ENCODE measurements around the gene BLOC1S3.

The BLOC1S3 gene

GRCh38 chr19:45202637-45203036 is 24.1 kb downstream of the BLOC1S3 start:
- Histone ChIP-seq H3K4me3 (ENCODE audit: low read length) (no peak overlapping the region), H3K36me3 (ENCODE audit: insufficient read depth, low read depth, low read length) (no peaks in the 10 kb centered on the region), H3K9me3 (ENCODE audit: insufficient read depth, low read depth, low read length) (no peaks in the 10 kb centered on the region), H3K9ac (ENCODE audit: low read depth, low read length) (no peak overlapping the region), H3K27ac (ENCODE audit: low read length) (no peak overlapping the region), H3K4me1 (ENCODE audit: insufficient read depth, low read length) (no peaks in the 10 kb centered on the region), H3K27me3 (ENCODE audit: insufficient read depth, low read length) (no peaks in the 10 kb centered on the region)

DNA sequence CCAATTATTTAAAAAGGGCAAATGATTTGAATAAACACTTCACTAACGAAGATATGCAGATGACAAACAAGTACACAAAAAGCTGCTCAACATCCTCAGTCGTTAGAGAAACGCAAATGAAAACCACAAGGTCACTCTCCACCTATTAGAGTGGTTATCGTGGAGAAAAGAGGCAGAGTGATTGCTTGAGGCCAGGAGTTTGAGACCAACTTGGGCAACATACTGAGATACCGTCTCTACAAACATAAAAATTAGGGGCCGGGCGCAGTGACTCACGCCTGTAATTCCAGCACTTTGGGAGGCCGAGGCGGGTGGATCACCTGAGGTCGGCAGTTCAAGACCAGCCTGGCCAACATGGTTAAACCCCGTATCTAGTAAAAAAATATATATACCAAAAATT is 27.2 kb downstream of the BLOC1S3 start:
- H3K9me3 ChIP-seq (ENCODE audit: insufficient read depth, low read depth, low read length): no peaks in the 10 kb centered on the region
- H3K9ac ChIP-seq (ENCODE audit: low read depth, low read length): no peak overlapping the region
- no peak overlapping the region for H3K4me3 ChIP-seq (ENCODE audit: low read length)
- H3K27ac ChIP-seq (ENCODE audit: low read length): no peak overlapping the region
- H3K4me1 ChIP-seq (ENCODE audit: insufficient read depth, low read length): no peaks in the 10 kb centered on the region
- H3K36me3 ChIP-seq (ENCODE audit: insufficient read depth, low read depth, low read length): no peaks in the 10 kb centered on the region
- peaks cover 3% of the 10 kb centered on the region; the same call in 1 of the 2 replicates for H3K27me3 ChIP-seq (ENCODE audit: insufficient read depth, low read length)

DNA sequence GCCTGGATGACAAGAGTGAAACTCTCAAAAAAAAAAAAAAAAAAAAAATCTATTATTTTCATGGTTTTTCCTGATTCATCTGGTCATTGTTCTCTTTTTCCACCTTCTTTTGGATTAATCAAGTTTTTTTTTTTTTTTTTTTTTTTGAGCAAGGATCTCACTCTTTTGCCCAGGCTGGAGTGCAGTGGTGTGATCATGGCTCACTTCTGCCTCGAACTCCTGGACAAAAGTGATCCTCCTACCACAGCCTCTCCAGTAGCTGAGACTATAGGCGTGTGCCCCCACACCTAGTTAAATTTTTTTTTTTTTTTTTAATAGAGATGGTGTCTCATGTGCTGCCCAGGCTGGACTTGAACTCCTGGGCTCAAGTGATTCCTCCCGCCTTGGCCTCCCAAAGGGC is 27.7 kb downstream of the BLOC1S3 start:
- Histone ChIP-seq H3K27me3 (ENCODE audit: insufficient read depth, low read length) (peaks cover 4% of the 10 kb centered on the region; the same call in 1 of the 2 replicates), H3K9me3 (ENCODE audit: insufficient read depth, low read depth, low read length) (no peaks in the 10 kb centered on the region), H3K27ac (ENCODE audit: low read length) (no peak overlapping the region)

DNA sequence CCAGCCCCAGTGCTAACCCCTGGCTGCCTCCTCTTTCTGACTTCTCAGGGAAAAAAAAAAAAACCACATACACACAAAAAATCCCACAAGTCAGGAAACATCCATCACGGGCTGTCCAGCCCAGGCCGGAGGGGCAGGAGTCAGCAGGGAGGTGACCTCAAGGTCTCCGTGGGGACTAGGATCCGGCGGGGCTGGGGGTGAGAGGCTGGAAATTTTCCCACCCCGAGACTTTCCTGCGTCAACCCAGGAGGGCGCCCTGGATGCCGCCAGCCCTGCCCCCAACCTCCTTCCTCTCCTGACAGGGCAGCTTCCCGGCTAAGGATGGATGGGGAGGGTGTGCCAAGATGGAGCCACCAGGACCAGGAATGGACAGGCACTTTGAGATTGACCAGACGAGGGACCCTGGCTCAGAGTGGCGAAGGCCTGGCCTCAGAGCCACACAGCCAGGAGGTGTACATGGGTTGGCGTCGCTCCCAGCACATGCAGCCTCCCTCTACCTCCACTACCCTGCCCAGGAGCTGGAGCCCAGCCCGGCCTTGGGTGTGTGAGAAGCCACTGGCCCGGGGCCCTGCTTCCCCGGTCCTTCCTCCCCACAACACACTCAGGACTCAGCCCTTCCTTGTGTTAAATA is 33.3 kb downstream of the BLOC1S3 start:
- H3K9ac ChIP-seq (ENCODE audit: low read depth, low read length): no peak overlapping the region
- peaks cover 34% of the 10 kb centered on the region for H3K27me3 ChIP-seq (ENCODE audit: insufficient read depth, low read length)
- no peak overlapping the region for H3K4me3 ChIP-seq (ENCODE audit: low read length)
- H3K4me1 ChIP-seq (ENCODE audit: insufficient read depth, low read length): no peaks in the 10 kb centered on the region; the same call in 1 of the 2 replicates
- no peaks in the 10 kb centered on the region for H3K36me3 ChIP-seq (ENCODE audit: insufficient read depth, low read depth, low read length)
- no peaks in the 10 kb centered on the region for H3K9me3 ChIP-seq (ENCODE audit: insufficient read depth, low read depth, low read length)
- H3K27ac ChIP-seq (ENCODE audit: low read length): no peak overlapping the region

More for the DNA sequence above, 27.7 kb downstream of the BLOC1S3 start:
- no peak overlapping the region for H3K9ac ChIP-seq (ENCODE audit: low read depth, low read length)
- H3K4me1 ChIP-seq (ENCODE audit: insufficient read depth, low read length): no peaks in the 10 kb centered on the region
- H3K36me3 ChIP-seq (ENCODE audit: insufficient read depth, low read depth, low read length): no peaks in the 10 kb centered on the region
- H3K4me3 ChIP-seq (ENCODE audit: low read length): no peak overlapping the region

DNA sequence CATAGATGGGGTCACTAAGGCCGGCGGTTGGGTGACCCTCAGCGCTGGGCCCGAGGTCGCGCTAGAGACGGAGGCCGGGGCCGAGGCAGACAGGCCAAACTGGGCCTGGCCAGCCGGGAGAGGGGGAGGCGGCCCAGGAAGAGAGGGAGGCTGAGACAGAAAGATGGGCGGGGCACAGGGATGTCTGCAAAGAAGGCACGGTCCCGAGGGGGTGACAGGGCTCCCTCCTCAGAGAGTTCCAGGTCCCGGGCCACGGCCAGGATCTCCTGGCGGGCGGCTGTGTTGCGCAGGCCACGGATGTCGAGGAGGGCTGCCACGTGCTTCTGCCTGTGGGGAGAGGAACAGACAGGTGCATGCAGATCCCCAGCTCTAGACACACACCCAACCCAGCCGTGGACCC is 34.4 kb downstream of the BLOC1S3 start:
- no peaks in the 10 kb centered on the region for H3K9me3 ChIP-seq (ENCODE audit: insufficient read depth, low read depth, low read length)
- H3K36me3 ChIP-seq (ENCODE audit: insufficient read depth, low read depth, low read length): no peaks in the 10 kb centered on the region
- H3K4me3 ChIP-seq (ENCODE audit: low read length): no peak overlapping the region
- H3K27me3 ChIP-seq (ENCODE audit: insufficient read depth, low read length): peaks cover 46% of the 10 kb centered on the region
- H3K9ac ChIP-seq (ENCODE audit: low read depth, low read length): no peak overlapping the region
- H3K4me1 ChIP-seq (ENCODE audit: insufficient read depth, low read length): peaks cover 3% of the 10 kb centered on the region; the same call in 1 of the 2 replicates
- H3K27ac ChIP-seq (ENCODE audit: low read length): no peak overlapping the region

DNA sequence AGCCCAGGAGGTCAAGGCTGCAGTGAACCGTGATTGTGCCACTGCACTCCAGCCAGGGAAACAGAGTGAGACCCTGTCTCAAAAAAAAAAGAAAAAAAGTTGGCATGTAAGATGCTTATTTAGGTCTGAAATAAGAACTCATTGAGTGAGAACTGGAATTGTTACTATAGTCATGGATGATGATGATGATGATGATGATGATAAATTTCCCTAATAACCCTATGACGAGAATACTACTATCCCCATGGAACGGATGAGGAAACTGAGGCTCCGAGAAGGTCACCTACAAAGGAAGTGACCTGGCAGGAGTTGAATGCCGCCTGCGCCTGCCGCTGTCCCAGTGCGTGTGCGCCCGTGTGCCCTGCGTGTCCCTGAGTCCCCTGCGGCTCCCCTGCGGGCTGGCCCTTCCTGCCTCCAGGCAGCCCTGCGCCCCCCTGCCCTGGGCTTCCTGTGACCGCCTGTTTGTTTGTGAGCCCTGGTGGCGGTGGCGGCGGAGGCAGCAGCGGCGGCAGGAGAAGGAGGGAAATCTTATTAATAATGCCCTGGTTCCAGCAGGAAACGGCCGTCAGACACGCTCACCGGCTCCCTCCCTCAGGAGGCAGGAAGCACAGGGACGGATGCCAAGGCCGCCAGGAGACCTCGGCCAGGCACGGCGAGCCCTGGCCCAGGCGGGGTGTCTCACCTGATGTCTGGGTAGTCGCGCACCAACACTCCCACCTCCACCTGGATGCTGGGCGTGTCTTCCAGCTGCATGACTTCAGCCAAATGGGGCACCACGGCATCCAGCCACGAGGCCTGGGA is 37.0 kb downstream of the BLOC1S3 start:
- no peak overlapping the region for H3K27ac ChIP-seq (ENCODE audit: low read length)
- H3K9me3 ChIP-seq (ENCODE audit: insufficient read depth, low read depth, low read length): no peaks in the 10 kb centered on the region
- peaks cover 62% of the 10 kb centered on the region for H3K27me3 ChIP-seq (ENCODE audit: insufficient read depth, low read length)
- peaks cover 6% of the 10 kb centered on the region; the same call in 1 of the 2 replicates for H3K4me1 ChIP-seq (ENCODE audit: insufficient read depth, low read length)
- no peaks in the 10 kb centered on the region for H3K36me3 ChIP-seq (ENCODE audit: insufficient read depth, low read depth, low read length)
- no peak overlapping the region for H3K9ac ChIP-seq (ENCODE audit: low read depth, low read length)
- H3K4me3 ChIP-seq (ENCODE audit: low read length): peak overlapping the region; percentile 61

DNA sequence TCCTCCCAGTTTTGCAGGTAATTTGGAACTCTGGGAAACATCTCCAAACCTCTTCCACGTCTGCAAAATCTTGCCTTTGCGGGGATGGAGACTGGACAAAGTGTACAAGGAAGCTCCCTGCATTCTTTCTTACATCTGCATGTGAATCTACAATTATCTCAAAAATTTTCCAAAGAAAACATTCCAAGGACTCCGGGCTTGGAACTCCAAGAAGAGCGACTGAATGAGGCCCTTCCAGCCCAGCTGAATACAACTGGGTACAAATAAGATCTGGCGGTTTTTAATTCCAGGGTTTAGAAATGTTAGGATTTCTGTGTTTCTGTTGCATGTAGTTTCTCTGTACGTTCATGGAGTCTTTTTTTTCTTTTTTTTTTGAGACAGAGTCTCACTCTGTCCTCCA is 38.1 kb downstream of the BLOC1S3 start:
- H3K36me3 ChIP-seq (ENCODE audit: insufficient read depth, low read depth, low read length): no peaks in the 10 kb centered on the region

GRCh38 chr19:45217193-45217956 is 38.8 kb downstream of the BLOC1S3 start:
- Histone ChIP-seq H3K4me3 (ENCODE audit: low read length) (peak overlapping the region; percentile 66), H3K27ac (ENCODE audit: low read length) (no peak overlapping the region), H3K27me3 (ENCODE audit: insufficient read depth, low read length) (peaks cover 73% of the 10 kb centered on the region), H3K9me3 (ENCODE audit: insufficient read depth, low read depth, low read length) (no peaks in the 10 kb centered on the region), H3K4me1 (ENCODE audit: insufficient read depth, low read length) (peaks cover 6% of the 10 kb centered on the region; the same call in 1 of the 2 replicates), H3K36me3 (ENCODE audit: insufficient read depth, low read depth, low read length) (no peaks in the 10 kb centered on the region), H3K9ac (ENCODE audit: low read depth, low read length) (peak overlapping the region; percentile 15; the same call in 1 of the 2 replicates)

More for the DNA sequence above, 38.1 kb downstream of the BLOC1S3 start:
- Histone ChIP-seq H3K4me3 (ENCODE audit: low read length) (peak overlapping the region; percentile 66; the same call in 1 of the 2 replicates), H3K27ac (ENCODE audit: low read length) (no peak overlapping the region), H3K9me3 (ENCODE audit: insufficient read depth, low read depth, low read length) (no peaks in the 10 kb centered on the region), H3K27me3 (ENCODE audit: insufficient read depth, low read length) (peaks cover 68% of the 10 kb centered on the region), H3K9ac (ENCODE audit: low read depth, low read length) (no peak overlapping the region), H3K4me1 (ENCODE audit: insufficient read depth, low read length) (peaks cover 6% of the 10 kb centered on the region; the same call in 1 of the 2 replicates)

DNA sequence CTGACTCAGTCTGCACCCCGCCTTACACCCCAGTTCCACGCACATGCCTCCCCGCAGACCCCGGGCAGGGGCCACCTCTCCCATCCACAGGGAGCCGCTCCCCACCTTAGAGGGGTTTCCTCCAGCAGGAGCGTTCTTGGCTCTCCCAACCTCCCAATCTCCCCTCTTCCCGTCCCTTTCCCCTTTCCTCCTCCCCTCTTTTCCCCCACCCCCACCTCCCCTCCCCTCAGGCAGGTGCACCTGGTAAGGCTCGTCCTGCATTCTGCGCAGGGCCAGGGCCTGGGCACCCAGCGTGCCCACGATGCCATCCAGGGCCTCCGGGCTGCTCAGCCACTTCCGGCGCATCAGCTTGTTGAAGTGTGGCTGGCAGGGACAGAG is 39.4 kb downstream of the BLOC1S3 start:
- no peak overlapping the region for H3K27ac ChIP-seq (ENCODE audit: low read length)
- peaks cover 6% of the 10 kb centered on the region; the same call in 1 of the 2 replicates for H3K4me1 ChIP-seq (ENCODE audit: insufficient read depth, low read length)
- H3K27me3 ChIP-seq (ENCODE audit: insufficient read depth, low read length): peaks cover 76% of the 10 kb centered on the region
- H3K9me3 ChIP-seq (ENCODE audit: insufficient read depth, low read depth, low read length): no peaks in the 10 kb centered on the region
- peak overlapping the region; percentile 66; the same call in 1 of the 2 replicates for H3K4me3 ChIP-seq (ENCODE audit: low read length)
- H3K36me3 ChIP-seq (ENCODE audit: insufficient read depth, low read depth, low read length): no peaks in the 10 kb centered on the region
- H3K9ac ChIP-seq (ENCODE audit: low read depth, low read length): no peak overlapping the region

- Histone ChIP-seq H3K27me3 (ENCODE audit: insufficient read depth, low read length) (peaks cover 76% of the 10 kb centered on the region), H3K4me3 (ENCODE audit: low read length) (peak overlapping the region; percentile 66; the same call in 1 of the 2 replicates), H3K27ac (ENCODE audit: low read length) (no peak overlapping the region), H3K9me3 (ENCODE audit: insufficient read depth, low read depth, low read length) (no peaks in the 10 kb centered on the region), H3K36me3 (ENCODE audit: insufficient read depth, low read depth, low read length) (no peaks in the 10 kb centered on the region), H3K9ac (ENCODE audit: low read depth, low read length) (no peak overlapping the region), H3K4me1 (ENCODE audit: insufficient read depth, low read length) (peaks cover 6% of the 10 kb centered on the region; the same call in 1 of the 2 replicates)
These were observed 39.8 kb downstream of the BLOC1S3 start for GRCh38 chr19:45218426-45218825.

- H3K36me3 ChIP-seq (ENCODE audit: insufficient read depth, low read depth, low read length): no peaks in the 10 kb centered on the region
- no peak overlapping the region for H3K27ac ChIP-seq (ENCODE audit: low read length)
- H3K4me3 ChIP-seq (ENCODE audit: low read length): no peak overlapping the region
- peaks cover 73% of the 10 kb centered on the region for H3K27me3 ChIP-seq (ENCODE audit: insufficient read depth, low read length)
- no peaks in the 10 kb centered on the region for H3K9me3 ChIP-seq (ENCODE audit: insufficient read depth, low read depth, low read length)
- no peak overlapping the region for H3K9ac ChIP-seq (ENCODE audit: low read depth, low read length)
- H3K4me1 ChIP-seq (ENCODE audit: insufficient read depth, low read length): peaks cover 6% of the 10 kb centered on the region; the same call in 1 of the 2 replicates
These were observed 40.5 kb downstream of the BLOC1S3 start for GRCh38 chr19:45218911-45219743.
